Measurements from ENCODE around the gene WDR93.
A peak's percentile ranks its signal among the peaks of the same experiment; 100 is the strongest.
"Not testable (repeated sequence)": the region's sequence is repeated elsewhere in the genome, so short reads cannot be mapped to it uniquely, and the experiment has no call there.

WDR93 gene

DNA sequence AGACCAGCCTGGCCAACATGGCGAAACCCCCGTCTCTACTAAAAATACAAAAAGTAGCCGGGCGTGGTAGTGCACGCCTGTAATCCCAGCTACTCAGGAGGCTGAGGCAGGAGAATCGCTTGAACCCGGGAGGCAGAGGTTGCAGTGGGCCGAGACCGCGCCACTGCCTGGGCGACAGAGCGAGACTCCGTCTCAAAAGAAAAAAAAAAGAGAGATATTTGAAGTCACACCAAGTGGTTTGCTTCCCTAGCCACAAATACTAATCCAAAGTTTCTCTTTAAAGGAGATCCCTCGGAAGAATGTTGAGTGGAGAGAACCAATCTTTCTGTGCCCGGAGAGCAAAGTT, 708 bp upstream of the WDR93 start:
- not testable (repeated sequence) for H3K4me1 ChIP-seq (ENCODE audit: insufficient read depth, low read length); H3K9me3 ChIP-seq (ENCODE audit: control insufficient read depth, insufficient read depth, low read length); H3K36me3 ChIP-seq (ENCODE audit: insufficient read depth, low read length)
- peak overlapping the region; percentile 87; the same call in 1 of the 2 replicates for H3K9ac ChIP-seq (ENCODE audit: low read depth, low read length)

DNA sequence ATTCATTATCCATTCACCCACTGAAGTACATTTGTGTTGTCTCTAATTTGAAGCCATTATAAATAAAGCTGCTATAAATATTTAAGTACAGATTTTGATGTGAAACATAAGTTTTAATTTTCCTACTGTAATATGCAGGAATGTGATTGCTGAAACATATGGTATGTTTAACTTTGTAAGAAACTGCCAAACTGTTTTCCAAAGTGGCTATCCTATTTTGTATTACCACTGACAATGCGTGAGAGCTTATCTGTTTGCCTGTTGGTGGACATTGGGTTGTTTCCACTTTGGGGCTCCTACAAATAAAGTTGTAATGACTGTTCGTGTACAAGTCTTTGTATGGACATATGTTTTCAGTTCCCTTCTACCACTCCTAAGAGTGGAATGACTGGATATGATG, 2.5 kb downstream of the WDR93 start:
- Histone ChIP-seq H3K4me1 (ENCODE audit: insufficient read depth, low read length) (no peaks in the 10 kb centered on the region), H3K9me3 (ENCODE audit: control insufficient read depth, insufficient read depth, low read length) (no peaks in the 10 kb centered on the region), H3K9ac (ENCODE audit: low read depth, low read length) (no peak overlapping the region), H3K36me3 (ENCODE audit: insufficient read depth, low read length) (no peaks in the 10 kb centered on the region)

DNA sequence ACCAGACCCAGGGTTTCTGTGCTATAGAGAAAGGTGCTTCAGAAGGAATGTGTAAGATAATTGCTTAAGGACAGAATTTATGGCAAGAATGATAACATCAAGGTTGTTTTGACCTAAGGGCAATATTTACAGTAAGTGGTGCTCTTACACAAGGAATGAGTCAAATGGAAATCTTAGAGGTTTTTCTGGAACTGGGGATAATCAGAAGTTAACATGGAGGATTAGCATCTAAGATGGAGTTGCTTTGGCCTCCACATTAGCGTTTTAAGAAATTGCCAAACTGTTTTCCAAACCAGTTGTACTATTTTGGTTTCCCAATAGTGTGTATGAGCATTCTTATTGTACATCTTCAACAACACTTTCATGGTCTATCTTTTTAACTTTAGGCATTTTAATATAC, 3.1 kb downstream of the WDR93 start:
- H3K9ac ChIP-seq (ENCODE audit: low read depth, low read length) = no peak overlapping the region
- H3K9me3 ChIP-seq (ENCODE audit: control insufficient read depth, insufficient read depth, low read length) = no peaks in the 10 kb centered on the region
- no peaks in the 10 kb centered on the region for H3K4me1 ChIP-seq (ENCODE audit: insufficient read depth, low read length)
- H3K36me3 ChIP-seq (ENCODE audit: insufficient read depth, low read length) = no peaks in the 10 kb centered on the region

DNA sequence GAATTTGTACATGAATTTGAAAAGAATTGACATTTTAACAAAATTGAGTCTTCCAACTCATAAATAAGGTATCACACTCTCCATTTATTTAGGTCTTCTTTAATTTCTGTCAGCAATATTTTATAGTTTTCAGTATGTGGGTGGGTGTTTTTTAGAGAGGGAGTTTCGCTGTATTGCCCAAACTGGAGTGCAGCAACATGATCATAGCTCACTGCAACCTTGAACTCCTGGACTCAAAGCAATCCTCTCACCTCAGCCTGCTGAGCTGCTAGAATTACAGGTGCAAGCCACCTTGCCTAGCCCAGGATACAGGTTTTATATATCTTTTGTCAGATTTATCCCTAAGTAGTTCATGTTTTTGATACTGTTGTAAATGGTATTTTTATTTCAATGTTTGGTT, 4.6 kb downstream of the WDR93 start:
- no peak overlapping the region for H3K9ac ChIP-seq (ENCODE audit: low read depth, low read length)
- no peaks in the 10 kb centered on the region for H3K9me3 ChIP-seq (ENCODE audit: control insufficient read depth, insufficient read depth, low read length)
- H3K4me1 ChIP-seq (ENCODE audit: insufficient read depth, low read length) = no peaks in the 10 kb centered on the region
- H3K36me3 ChIP-seq (ENCODE audit: insufficient read depth, low read length) = no peaks in the 10 kb centered on the region

DNA sequence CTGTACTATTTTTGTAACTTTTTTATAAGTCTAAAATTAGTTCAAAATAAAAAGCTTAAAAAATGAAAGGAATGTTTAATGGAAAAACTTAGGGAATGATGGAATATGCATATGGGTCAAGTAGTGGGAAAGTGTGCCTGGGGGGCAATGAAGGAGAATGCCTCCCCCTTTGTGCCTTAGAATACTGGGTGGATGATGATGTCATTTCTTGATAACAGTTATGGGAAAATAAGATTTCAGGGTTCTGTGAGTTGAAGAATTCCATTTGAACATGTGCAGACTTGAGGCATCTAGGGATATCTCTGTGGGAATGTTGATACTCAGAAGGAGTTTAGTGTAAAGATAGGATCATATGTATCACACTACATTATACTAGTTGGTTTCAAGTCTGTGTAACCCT, 13.8 kb downstream of the WDR93 start:
- no peaks in the 10 kb centered on the region for H3K36me3 ChIP-seq (ENCODE audit: insufficient read depth, low read length)
- no peaks in the 10 kb centered on the region for H3K4me1 ChIP-seq (ENCODE audit: insufficient read depth, low read length)
- no peak overlapping the region for H3K9ac ChIP-seq (ENCODE audit: low read depth, low read length)
- no peaks in the 10 kb centered on the region for H3K9me3 ChIP-seq (ENCODE audit: control insufficient read depth, insufficient read depth, low read length)

DNA sequence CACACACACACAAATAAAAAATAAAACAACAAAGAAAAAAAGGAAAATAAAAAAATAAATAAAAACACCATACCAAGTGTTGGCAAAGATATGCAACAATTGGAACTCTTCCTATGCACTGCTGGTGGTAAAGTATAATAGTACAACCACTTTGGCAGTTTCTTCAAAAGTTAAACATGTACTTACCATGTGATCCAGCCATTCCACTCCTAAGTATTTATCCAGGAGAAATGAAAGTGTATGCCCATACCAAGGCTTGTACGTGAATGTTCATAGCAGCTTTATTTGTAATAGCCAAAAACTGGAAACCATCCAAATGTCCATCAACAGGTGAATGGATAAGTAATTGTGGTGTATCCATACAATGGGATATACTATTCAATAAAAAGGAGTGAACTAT, 17.0 kb downstream of the WDR93 start:
- Histone ChIP-seq H3K4me1 (ENCODE audit: insufficient read depth, low read length) (no peaks in the 10 kb centered on the region), H3K9ac (ENCODE audit: low read depth, low read length) (no peak overlapping the region), H3K36me3 (ENCODE audit: insufficient read depth, low read length) (no peaks in the 10 kb centered on the region), H3K9me3 (ENCODE audit: control insufficient read depth, insufficient read depth, low read length) (no peaks in the 10 kb centered on the region; the same call in 1 of the 2 replicates)

DNA sequence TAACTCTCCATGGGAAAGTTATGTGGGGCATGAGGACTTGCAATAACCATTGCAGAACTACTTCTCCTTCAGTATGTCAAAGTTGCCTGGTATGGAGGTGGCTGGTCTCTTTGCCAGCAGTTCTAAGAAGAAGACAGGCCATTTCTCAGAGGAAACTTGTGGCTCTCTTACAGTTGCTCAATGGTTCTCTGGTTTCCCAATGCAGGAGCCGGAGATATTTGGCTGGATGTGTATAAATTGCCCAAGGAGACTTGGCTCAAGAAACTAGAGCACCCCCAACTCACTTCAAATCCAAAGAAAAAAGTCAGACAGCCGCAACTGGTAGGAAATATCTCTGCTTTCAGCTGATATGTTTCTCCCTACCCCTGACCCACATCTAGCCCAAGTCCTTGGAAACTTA, 24.2 kb downstream of the WDR93 start:
- Histone ChIP-seq H3K36me3 (ENCODE audit: insufficient read depth, low read length) (no peaks in the 10 kb centered on the region), H3K4me1 (ENCODE audit: insufficient read depth, low read length) (no peaks in the 10 kb centered on the region), H3K9ac (ENCODE audit: low read depth, low read length) (no peak overlapping the region), H3K9me3 (ENCODE audit: control insufficient read depth, insufficient read depth, low read length) (no peaks in the 10 kb centered on the region; the same call in 1 of the 2 replicates)

DNA sequence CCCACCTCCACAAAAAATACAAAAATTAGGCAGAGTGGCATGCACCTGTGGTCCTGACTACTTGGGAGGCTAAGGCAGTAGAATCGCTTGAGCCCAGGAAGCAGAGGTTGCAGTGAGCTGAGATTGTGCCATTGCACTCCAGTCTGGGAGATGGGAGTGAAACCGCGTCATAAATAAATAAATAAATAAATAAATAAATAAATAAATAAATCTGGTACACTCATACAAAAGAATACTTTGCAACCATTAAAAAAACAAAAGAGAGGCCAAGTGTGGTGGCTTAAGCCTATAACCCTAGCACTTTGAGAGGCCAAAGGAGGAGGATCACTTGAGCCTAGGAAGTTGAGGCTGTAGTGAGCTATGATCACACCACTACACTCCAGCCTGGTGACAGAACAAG, 32.4 kb downstream of the WDR93 start:
- no peaks in the 10 kb centered on the region for H3K36me3 ChIP-seq (ENCODE audit: insufficient read depth, low read length)
- H3K4me1 ChIP-seq (ENCODE audit: insufficient read depth, low read length) = no peaks in the 10 kb centered on the region
- H3K9ac ChIP-seq (ENCODE audit: low read depth, low read length) = no peak overlapping the region
- H3K9me3 ChIP-seq (ENCODE audit: control insufficient read depth, insufficient read depth, low read length) = no peaks in the 10 kb centered on the region

DNA sequence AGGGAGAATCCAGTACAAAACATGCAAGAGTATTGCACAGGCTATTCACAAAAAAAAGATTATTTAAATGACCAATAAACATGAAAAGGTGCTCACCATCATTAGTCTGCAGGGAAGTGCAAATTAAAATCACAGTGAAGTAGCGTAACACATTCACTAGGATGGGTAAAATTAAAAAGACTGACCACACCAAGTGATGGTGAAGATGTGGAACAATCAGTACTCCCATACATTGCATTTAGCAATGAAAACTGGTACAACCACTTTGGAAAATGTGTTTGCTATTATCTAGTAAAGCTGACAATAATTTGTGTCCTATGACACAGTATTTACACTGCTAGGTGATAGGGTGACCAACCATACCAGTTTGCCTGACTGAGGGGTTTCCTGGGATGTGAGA, 34.0 kb downstream of the WDR93 start:
- no peaks in the 10 kb centered on the region for H3K4me1 ChIP-seq (ENCODE audit: insufficient read depth, low read length)
- no peaks in the 10 kb centered on the region for H3K9me3 ChIP-seq (ENCODE audit: control insufficient read depth, insufficient read depth, low read length)
- no peaks in the 10 kb centered on the region for H3K36me3 ChIP-seq (ENCODE audit: insufficient read depth, low read length)
- H3K9ac ChIP-seq (ENCODE audit: low read depth, low read length) = no peak overlapping the region

DNA sequence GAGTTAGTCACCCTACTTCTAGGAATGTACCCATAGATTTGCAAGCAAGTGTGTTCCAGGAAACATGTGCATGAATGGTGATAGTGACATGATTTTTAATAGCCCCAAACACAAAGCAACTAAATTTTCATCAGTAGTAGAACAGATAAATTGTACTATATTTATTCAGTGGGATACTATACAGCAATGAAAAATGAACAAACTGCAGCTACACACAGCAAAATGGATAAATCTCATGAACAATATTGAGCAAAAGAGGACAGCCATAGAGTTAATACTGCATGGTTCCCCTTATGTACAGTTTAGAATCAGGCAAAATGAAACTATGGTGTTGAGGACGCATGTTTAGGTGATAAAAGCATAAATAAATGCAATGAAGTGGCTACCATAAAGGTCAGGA, 34.5 kb downstream of the WDR93 start:
- H3K4me1 ChIP-seq (ENCODE audit: insufficient read depth, low read length) = no peaks in the 10 kb centered on the region
- H3K36me3 ChIP-seq (ENCODE audit: insufficient read depth, low read length) = no peaks in the 10 kb centered on the region
- H3K9ac ChIP-seq (ENCODE audit: low read depth, low read length) = no peak overlapping the region
- no peaks in the 10 kb centered on the region for H3K9me3 ChIP-seq (ENCODE audit: control insufficient read depth, insufficient read depth, low read length)

DNA sequence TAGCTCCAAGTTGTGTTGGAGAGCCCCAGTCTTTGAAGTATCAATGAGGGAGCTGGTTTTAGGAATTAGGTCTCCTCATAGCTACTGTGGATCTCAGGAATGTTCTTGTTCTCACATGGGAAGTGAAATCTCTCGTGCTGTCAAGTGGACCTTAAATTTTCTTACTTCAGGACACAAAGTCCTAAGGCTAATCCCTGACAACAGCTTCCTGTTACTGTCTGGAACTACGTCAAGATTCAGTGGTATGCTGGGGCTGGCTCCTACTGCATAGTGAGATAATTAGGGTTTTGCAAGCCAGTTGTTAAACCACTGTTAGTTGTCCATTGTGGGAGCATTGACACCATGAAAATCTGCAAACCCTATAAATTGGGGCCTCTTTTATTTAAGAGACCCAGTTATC, 37.6 kb downstream of the WDR93 start:
- no peak overlapping the region for H3K9ac ChIP-seq (ENCODE audit: low read depth, low read length)
- no peaks in the 10 kb centered on the region for H3K36me3 ChIP-seq (ENCODE audit: insufficient read depth, low read length)
- no peaks in the 10 kb centered on the region for H3K9me3 ChIP-seq (ENCODE audit: control insufficient read depth, insufficient read depth, low read length)

DNA sequence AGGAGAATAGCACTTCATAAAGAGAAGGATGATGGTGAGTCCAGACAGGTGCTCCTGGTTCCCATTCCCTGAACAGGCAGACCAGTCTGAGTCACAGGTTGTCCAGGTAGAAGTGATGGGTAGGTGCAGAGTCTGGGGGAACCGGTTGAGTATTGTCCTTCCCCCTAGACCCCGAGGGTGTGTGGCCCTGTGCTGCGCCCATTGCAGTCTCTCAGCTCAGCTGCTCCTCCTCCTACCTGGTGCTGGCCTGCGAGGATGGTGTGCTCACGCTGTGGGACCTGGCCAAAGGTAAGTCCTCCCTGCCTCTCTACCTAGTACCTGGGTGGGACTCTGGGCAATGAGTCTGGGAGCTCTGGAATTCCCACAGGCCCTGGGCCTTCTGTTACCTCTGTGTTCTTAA, 40.7 kb downstream of the WDR93 start:
- H3K36me3 ChIP-seq (ENCODE audit: insufficient read depth, low read length) = no peaks in the 10 kb centered on the region
- peaks cover 3% of the 10 kb centered on the region; the same call in 1 of the 2 replicates for H3K4me1 ChIP-seq (ENCODE audit: insufficient read depth, low read length)
- no peaks in the 10 kb centered on the region for H3K9me3 ChIP-seq (ENCODE audit: control insufficient read depth, insufficient read depth, low read length)
- H3K9ac ChIP-seq (ENCODE audit: low read depth, low read length) = no peak overlapping the region

More for the DNA sequence above, 37.6 kb downstream of the WDR93 start:
- peaks cover 3% of the 10 kb centered on the region; the same call in 1 of the 2 replicates for H3K4me1 ChIP-seq (ENCODE audit: insufficient read depth, low read length)

DNA sequence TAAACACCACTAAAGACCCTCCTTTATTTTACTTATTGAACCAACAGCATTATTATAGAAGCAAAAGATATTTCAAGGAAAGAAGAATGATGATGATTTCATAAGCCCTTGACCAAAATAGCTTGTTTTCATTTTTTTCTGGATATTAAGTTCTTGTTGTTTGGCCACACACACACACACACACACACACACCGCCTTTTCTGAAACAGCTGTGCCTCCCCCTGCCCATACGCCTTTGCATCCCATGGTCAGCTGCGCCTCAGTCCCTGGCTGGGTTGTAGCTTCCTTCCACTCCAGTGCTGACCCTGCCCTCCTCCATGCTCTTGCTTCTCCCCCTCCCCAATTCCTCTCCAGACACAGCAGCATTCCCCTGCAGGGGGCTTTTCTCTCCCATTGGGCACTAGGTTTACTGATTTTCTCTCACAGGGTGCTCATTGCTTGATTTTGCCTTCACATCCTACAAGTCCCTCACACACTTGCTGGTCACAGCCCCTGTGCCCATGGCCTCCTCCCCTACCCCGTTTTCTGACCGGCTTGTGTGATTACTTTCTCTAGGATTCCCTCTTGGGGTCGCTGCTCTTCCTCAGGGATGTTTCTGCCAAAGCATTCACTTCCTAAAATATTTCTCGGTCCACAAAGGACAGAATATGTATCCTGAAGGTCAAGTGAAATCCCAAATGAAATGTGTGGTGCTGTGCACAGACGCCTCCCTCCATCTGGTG, 42.0 kb downstream of the WDR93 start:
- Histone ChIP-seq H3K4me1 (ENCODE audit: insufficient read depth, low read length) (peaks cover 3% of the 10 kb centered on the region; the same call in 1 of the 2 replicates), H3K9me3 (ENCODE audit: control insufficient read depth, insufficient read depth, low read length) (no peaks in the 10 kb centered on the region), H3K36me3 (ENCODE audit: insufficient read depth, low read length) (no peaks in the 10 kb centered on the region), H3K9ac (ENCODE audit: low read depth, low read length) (no peak overlapping the region)

DNA sequence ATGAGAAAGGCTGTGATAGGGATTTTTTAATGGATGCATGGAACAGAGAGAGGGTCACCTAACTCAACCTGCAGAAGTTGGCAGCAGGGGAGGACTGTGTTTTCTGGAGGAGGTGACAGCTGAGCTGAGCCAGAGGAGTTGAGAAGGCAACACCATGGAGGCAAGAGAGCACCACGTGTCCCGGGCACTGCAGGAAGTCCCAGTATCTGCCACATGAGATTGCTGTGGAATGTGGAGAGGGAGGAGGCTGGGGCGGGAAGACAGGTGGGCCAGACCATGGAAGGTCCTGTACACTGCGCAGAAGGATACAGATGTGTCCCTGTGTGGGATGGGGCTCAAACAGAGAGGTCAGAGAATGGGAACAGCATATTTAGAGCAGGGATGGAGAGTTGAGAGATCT, 45.2 kb downstream of the WDR93 start:
- H3K4me1 ChIP-seq (ENCODE audit: insufficient read depth, low read length) = peaks cover 3% of the 10 kb centered on the region; the same call in 1 of the 2 replicates
- no peaks in the 10 kb centered on the region for H3K36me3 ChIP-seq (ENCODE audit: insufficient read depth, low read length)
- no peak overlapping the region for H3K9ac ChIP-seq (ENCODE audit: low read depth, low read length)
- H3K9me3 ChIP-seq (ENCODE audit: control insufficient read depth, insufficient read depth, low read length) = no peaks in the 10 kb centered on the region

DNA sequence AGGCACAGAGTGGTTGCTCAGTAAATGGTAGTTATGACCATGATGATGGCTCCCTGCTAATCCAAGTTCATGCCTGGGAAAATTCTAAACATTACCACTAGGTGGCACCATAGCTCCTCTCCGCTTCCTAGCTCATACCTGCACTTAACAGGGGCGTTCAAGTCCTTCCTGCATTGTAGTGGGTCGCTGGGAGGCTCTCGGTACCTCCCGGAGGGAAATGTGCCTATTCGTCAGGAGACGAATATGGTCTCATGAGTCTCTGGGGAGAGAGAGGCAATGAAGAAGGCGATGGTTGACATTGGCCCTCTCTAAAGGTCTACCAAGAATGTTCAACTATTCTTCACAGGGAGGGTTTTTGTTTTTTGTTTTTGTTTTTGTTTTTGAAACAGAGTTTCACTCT, 49.5 kb downstream of the WDR93 start:
- Histone ChIP-seq H3K9me3 (ENCODE audit: control insufficient read depth, insufficient read depth, low read length) (no peaks in the 10 kb centered on the region), H3K4me1 (ENCODE audit: insufficient read depth, low read length) (no peaks in the 10 kb centered on the region), H3K36me3 (ENCODE audit: insufficient read depth, low read length) (no peaks in the 10 kb centered on the region), H3K9ac (ENCODE audit: low read depth, low read length) (no peak overlapping the region)

DNA sequence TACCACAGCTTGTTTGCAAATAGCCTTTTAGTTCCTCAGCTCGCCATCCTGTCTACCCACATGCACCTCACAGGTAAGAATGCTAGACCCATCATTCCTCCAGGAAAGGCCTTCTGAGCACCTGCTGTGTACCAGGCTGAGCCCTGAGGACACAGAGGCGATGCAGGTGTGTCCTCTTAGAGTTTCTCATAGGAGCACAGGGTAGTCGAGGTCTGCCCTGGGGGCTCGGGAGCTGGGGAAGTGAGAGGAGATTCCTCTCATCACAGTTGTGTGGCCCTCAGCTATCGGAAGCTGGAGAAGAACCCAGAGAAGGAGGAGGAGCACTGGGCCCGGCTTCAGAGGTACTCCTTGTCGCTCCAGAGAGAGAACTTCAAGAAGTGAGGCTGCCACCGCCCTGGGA, 52.4 kb downstream of the WDR93 start:
- Histone ChIP-seq H3K36me3 (ENCODE audit: insufficient read depth, low read length) (no peaks in the 10 kb centered on the region), H3K9ac (ENCODE audit: low read depth, low read length) (no peak overlapping the region), H3K9me3 (ENCODE audit: control insufficient read depth, insufficient read depth, low read length) (no peaks in the 10 kb centered on the region), H3K4me1 (ENCODE audit: insufficient read depth, low read length) (peaks cover 1% of the 10 kb centered on the region; the same call in 1 of the 2 replicates)

Measured in ES-I3 (cell line).